T-cell (primary cell): ENCODE results near the gene PRMT5. TPM values are rescaled to one million over a fixed set of nuclear protein-coding genes. Genes with fewer than 3 reads are reported as not detected.

ENCODE experiments used
- ATAC-seq, 4 experiments: fragments of 200-7000 bp in 3 of 4; fragments of 150-1000 bp in 1 of 4; cut with Tn5 transposase; replicated peaks in 1 of 4; 1 replicate in 3 of 4; 2 replicates in 1 of 4; pipeline ENCODE4 v1.10.0; 2021; ENCODE audit warnings: moderate library complexity in 3 of 4, mild to moderate bottlenecking in 2 of 4, moderate number of reproducible peaks in 1 of 4
- CTCF ChIA-PET, 2 donors: fragments of 300-600 bp; sonication (Branson Sonifier 250); formaldehyde crosslinking; loops; one replicate each; lab custom pipeline; 2022; ENCODE audit warnings: antibody characterized with exemption in 2 of 2; lab: Charles Lee
- POLR2A ChIA-PET, 2 donors: fragments of 300-600 bp; sonication (Branson Sonifier 250); formaldehyde crosslinking; loops; one replicate each; lab custom pipeline; 2022; ENCODE audit warnings: antibody characterized with exemption in 2 of 2; lab: Charles Lee
- DNase-seq, 35 experiments: peaks; one replicate each; pipeline versions ENCODE4 v3.0.0 to v3.0.0-alpha.2; 2013 to 2023
- H3K27ac ChIP-seq: one replicate; pipeline ENCODE4 v1.5.1; 2013; ENCODE audit warnings: low read length
- H3K27me3 ChIP-seq, 2 experiments: replicated peaks in 1 of 2; 1 replicate in 1 of 2; 2 replicates in 1 of 2; pipeline versions ENCODE4 v1.6.1 to v1.7.0; 2013; ENCODE audit warnings: low read length in 1 of 2, mixed read lengths in 1 of 2; ENCODE audit not compliant: control insufficient read depth in 2 of 2, insufficient read depth in 2 of 2; ENCODE audit errors: extremely low read depth in 1 of 2
- H3K36me3 ChIP-seq, 2 donors: 1 replicate in 1 of 2; 2 replicates in 1 of 2; pipeline versions ENCODE4 v1.6.1 to v1.7.0; 2013; ENCODE audit warnings: low read length in 1 of 2; ENCODE audit not compliant: control insufficient read depth in 2 of 2, insufficient read depth in 1 of 2; ENCODE audit errors: extremely low read depth in 1 of 2
- H3K4me1 ChIP-seq, 2 experiments: 1 replicate in 1 of 2; 2 replicates in 1 of 2; pipeline versions ENCODE4 v1.6.1 to v1.7.0; 2013; ENCODE audit warnings: low read length in 2 of 2, mixed read lengths in 1 of 2; ENCODE audit not compliant: insufficient read depth in 2 of 2, control insufficient read depth in 1 of 2; ENCODE audit errors: extremely low read depth in 1 of 2
- H3K4me3 ChIP-seq, 2 donors: 1 replicate in 1 of 2; 2 replicates in 1 of 2; pipeline versions ENCODE4 v1.5.1 to v1.7.0; 2013; ENCODE audit warnings: mild to moderate bottlenecking in 2 of 2, low read length in 1 of 2, moderate library complexity in 1 of 2; ENCODE audit not compliant: control insufficient read depth in 1 of 2; ENCODE audit errors: extremely low read depth in 1 of 2
- H3K9me3 ChIP-seq: 2 replicates; pipeline ENCODE4 v1.7.0; 2013
- H3K27ac Mint-ChIP-seq, 2 donors: one replicate each; pipeline ENCODE4 v1.8.0; 2020 to 2021; ENCODE audit warnings: mild to moderate bottlenecking in 2 of 2, mixed read lengths in 2 of 2
- H3K27me3 Mint-ChIP-seq, 2 donors: one replicate each; pipeline ENCODE4 v1.8.0; 2021 to 2022; ENCODE audit warnings: mixed read lengths in 2 of 2
- H3K36me3 Mint-ChIP-seq: one replicate; pipeline ENCODE4 v1.8.0; 2021; ENCODE audit warnings: mixed read lengths
- H3K4me1 Mint-ChIP-seq, 3 donors: one replicate each; pipeline ENCODE4 v1.8.0; 2020 to 2022; ENCODE audit warnings: mixed read lengths in 3 of 3, mild to moderate bottlenecking in 1 of 3
- H3K4me3 Mint-ChIP-seq, 3 donors: one replicate each; pipeline ENCODE4 v1.8.0; 2020 to 2022; ENCODE audit warnings: mild to moderate bottlenecking in 3 of 3, mixed read lengths in 3 of 3, moderate library complexity in 3 of 3
- H3K9me3 Mint-ChIP-seq, 3 donors: one replicate each; pipeline ENCODE4 v1.8.0; 2020 to 2022; ENCODE audit warnings: mixed read lengths in 3 of 3
- WGBS: methylation state at CpG from one replicate; pipeline ENCODE4 v1.1.5; 2013; ENCODE audit warnings: missing lambda C conversion rate; ENCODE audit not compliant: insufficient coverage; 5-methylcytosine and 5-hydroxymethylcytosine counted together
- total RNA-seq, 35 experiments: library from RNA in 6 of 35; stranded (reverse) in 6 of 35; fragments of 120-200 nt in 1 of 35; gene quantifications; one replicate each; pipeline versions ENCODE4 v1.2.1 to v1.2.4 and lab custom pipeline; 2013 to 2026

PRMT5 gene
- total RNA-seq, 5 donors from 2014 or later (not counting 1 experiment from before 2014, with no cell fraction given): 17.7 to 45.3 (median 37.5) TPM

- H3K36me3 Mint-ChIP-seq: peaks cover 27% of the 10 kb centered on the region
- Histone ChIP-seq H3K4me3 (no peak overlapping the region), H3K9me3 (no peaks in the 10 kb centered on the region), H3K36me3 (peaks cover 8 to 22% of the 10 kb centered on the region in 2 donors), H3K4me1 (no peaks in the 10 kb centered on the region), H3K27me3 (no peaks in the 10 kb centered on the region), H3K27ac (no peak overlapping the region)
- no peak overlapping the region for H3K4me3 Mint-ChIP-seq
- 100% methylated on average over 2 of the region's 3 CpGs for WGBS
- ATAC-seq (no peak), DNase-seq (no peak)
- no peaks in the 10 kb centered on the region for H3K9me3 Mint-ChIP-seq
- H3K4me1 Mint-ChIP-seq: no peaks in the 10 kb centered on the region
- H3K27ac Mint-ChIP-seq: no peak overlapping the region
- H3K27me3 Mint-ChIP-seq: no peaks in the 10 kb centered on the region
- CTCF ChIA-PET: interaction anchor here in 1 of 2 donors (0.6 to 1.8 kb wide), 3 partner anchors 93 to 375 kb away, joined by 3 to 4 read pairs (median 4); no protein-coding TSS in a partner anchor
- POLR2A ChIA-PET: interaction anchor here in 1 of 2 donors (0.6 kb wide), 1 partner anchor 28 kb away, joined by 4 read pairs; no protein-coding TSS in a partner anchor
Observed at GRCh38 chr14:22945642-22946041, 16.5 kb upstream of the PRMT5 start.

GRCh38 chr14:22939684-22940083 is 10.5 kb upstream of the PRMT5 start:
- Histone ChIP-seq H3K27me3 (no peaks in the 10 kb centered on the region), H3K27ac (no peak overlapping the region), H3K4me1 (no peaks in the 10 kb centered on the region), H3K9me3 (no peaks in the 10 kb centered on the region), H3K36me3 (peaks cover 2 to 6% of the 10 kb centered on the region in 2 donors), H3K4me3 (no peak overlapping the region)
- ChIA-PET CTCF (interaction anchor here (0.6 to 0.7 kb wide), 4 partner anchors 129 to 1215 kb away, joined by 3 to 6 read pairs (median 4); no protein-coding TSS in a partner anchor), POLR2A (interaction anchor here (0.6 kb wide), 2 partner anchors 91 to 468 kb away, joined by 4 to 11 read pairs; partner anchors contain the start of gene MYH6 (in 1 of the 2))
- Mint-ChIP-seq H3K9me3 (no peaks in the 10 kb centered on the region), H3K4me3 (no peak overlapping the region), H3K27me3 (no peaks in the 10 kb centered on the region), H3K36me3 (peaks cover 4% of the 10 kb centered on the region), H3K27ac (no peak overlapping the region), H3K4me1 (no peaks in the 10 kb centered on the region)
- ATAC-seq (no peak), DNase-seq (no peak)
- no CpG with 5 or more reads among the region's 4 CpGs for WGBS

- ATAC-seq (no peak), DNase-seq (no peak)
- Histone ChIP-seq H3K9me3 (no peaks in the 10 kb centered on the region), H3K27me3 (no peaks in the 10 kb centered on the region), H3K4me3 (no peak overlapping the region), H3K4me1 (peaks cover 0 to 9% of the 10 kb centered on the region in 2 experiments), H3K27ac (no peak overlapping the region), H3K36me3 (peaks cover 0 to 6% of the 10 kb centered on the region in 2 donors)
- Mint-ChIP-seq H3K27me3 (no peaks in the 10 kb centered on the region), H3K36me3 (no peaks in the 10 kb centered on the region), H3K9me3 (no peaks in the 10 kb centered on the region), H3K4me1 (peaks cover 5 to 6% (median 6%) of the 10 kb centered on the region in 3 donors), H3K4me3 (no peak overlapping the region), H3K27ac (no peak overlapping the region)
- POLR2A ChIA-PET: no interaction called here
- CTCF ChIA-PET: interaction anchor here in 1 of 2 donors (0.8 to 1.3 kb wide), 2 partner anchors 51 to 64 kb away, joined by 5 read pairs; no protein-coding TSS in a partner anchor
- WGBS: no CpG with 5 or more reads among the region's 1 CpG
Observed at GRCh38 chr14:22935156-22935555, 6.0 kb upstream of the PRMT5 start.

GRCh38 chr14:22932146-22932545 is 3.0 kb upstream of the PRMT5 start:
- Histone ChIP-seq H3K36me3 (peaks cover 0 to 2% of the 10 kb centered on the region in 2 donors), H3K9me3 (no peaks in the 10 kb centered on the region), H3K4me1 (peaks cover 9 to 20% of the 10 kb centered on the region in 2 experiments), H3K27me3 (no peaks in the 10 kb centered on the region), H3K4me3 (no peak overlapping the region), H3K27ac (no peak overlapping the region)
- peak overlapping the region in 1 of 2 donors; percentile 11 for H3K27ac Mint-ChIP-seq
- POLR2A ChIA-PET: interaction anchor here in 1 of 2 donors (0.6 kb wide), 1 partner anchor 11 kb away, joined by 6 read pairs; no protein-coding TSS in a partner anchor
- no peaks in the 10 kb centered on the region for H3K27me3 Mint-ChIP-seq
- H3K4me3 Mint-ChIP-seq: no peak overlapping the region
- no peak for DNase-seq
- ATAC-seq: no peak
- H3K4me1 Mint-ChIP-seq: peaks cover 5 to 9% (median 9%) of the 10 kb centered on the region in 3 donors
- no peaks in the 10 kb centered on the region for H3K9me3 Mint-ChIP-seq
- CTCF ChIA-PET: interaction anchor here in 1 of 2 donors (0.6 kb wide), 1 partner anchor 1080 kb away, joined by 4 read pairs; no protein-coding TSS in a partner anchor
- WGBS: no CpG with 5 or more reads among the region's 3 CpGs
- no peaks in the 10 kb centered on the region for H3K36me3 Mint-ChIP-seq

GRCh38 chr14:22929961-22930364 is 787 bp upstream of the PRMT5 start:
- H3K9me3 Mint-ChIP-seq: no peaks in the 10 kb centered on the region
- Histone ChIP-seq H3K27me3 (no peaks in the 10 kb centered on the region), H3K4me1 (peaks cover 9 to 20% of the 10 kb centered on the region in 2 experiments), H3K4me3 (peak overlapping the region; percentile 97 to 99), H3K9me3 (no peaks in the 10 kb centered on the region), H3K36me3 (peaks cover 0 to 10% of the 10 kb centered on the region in 2 donors), H3K27ac (peak overlapping the region; percentile 89)
- no peak overlapping the region for H3K4me3 Mint-ChIP-seq
- ATAC-seq: peak in 1 of 4 experiments; percentile 1
- CTCF ChIA-PET: interaction anchor here (0.5 to 3.5 kb wide), 34 partner anchors 9 to 1077 kb away, joined by 3 to 50 read pairs (median 4); partner anchors contain the start of genes ACIN1 (in 1 of the 2), AJUBA (in 1 of the 2), C14orf119 (in 1 of the 2) and CDH24 (in 1 of the 2)
- peaks cover 5 to 19% (median 11%) of the 10 kb centered on the region in 3 donors for H3K4me1 Mint-ChIP-seq
- peaks cover 12% of the 10 kb centered on the region for H3K36me3 Mint-ChIP-seq
- POLR2A ChIA-PET: interaction anchor here (0.5 to 4.4 kb wide), 6 partner anchors 11 to 1057 kb away, joined by 3 to 48 read pairs (median 5); partner anchors contain the start of genes ACIN1 (in 1 of the 2), C14orf119 (in 1 of the 2), DAD1 (in 1 of the 2) and OXA1L (in 1 of the 2)
- peak in 1 of 35 experiments; percentile 9 for DNase-seq
- no peak overlapping the region for H3K27ac Mint-ChIP-seq
- 0% methylated on average over 1 of the region's 2 CpGs for WGBS
- H3K27me3 Mint-ChIP-seq: no peaks in the 10 kb centered on the region
